DND-41 (cell line): ENCODE results near the gene ANAPC15.

Source experiments
- CTCF ChIP-seq: IDR thresholded peaks from 2 replicates; pipeline ENCODE4 v1.5.1; 2012; ENCODE audit warnings: borderline replicate concordance, low read length, moderate library complexity, mild to moderate bottlenecking; ENCODE audit not compliant: poor library complexity, severe bottlenecking; ENCODE audit errors: extremely low read depth
- EZH2 ChIP-seq: IDR thresholded peaks from 3 replicates; pipeline ENCODE4 v1.6.1; 2012; ENCODE audit warnings: borderline replicate concordance, low read depth, mild to moderate bottlenecking, moderate library complexity, low read length, inconsistent platforms; ENCODE audit not compliant: severe bottlenecking

DNA sequence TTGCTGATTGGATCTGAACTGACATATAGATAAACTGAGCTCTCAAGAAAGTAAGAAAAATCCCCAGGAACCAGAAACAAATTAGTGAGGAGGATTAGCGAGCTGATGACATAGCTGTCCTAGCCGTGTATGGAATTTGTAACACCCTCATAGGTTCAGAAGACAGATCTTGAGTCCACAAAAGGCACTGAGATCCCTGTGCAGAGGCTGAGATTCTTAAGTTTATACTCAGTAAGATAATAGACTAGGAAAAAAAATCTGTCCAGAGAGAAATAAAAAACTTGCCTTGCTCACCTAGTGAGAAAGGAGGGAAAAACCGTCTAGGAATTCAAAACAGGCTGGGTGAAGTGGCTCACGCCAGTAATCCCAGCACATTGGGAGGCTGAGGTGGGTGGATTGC lies 36.7 kb downstream of the ANAPC15 start:
- TF ChIP-seq CTCF, result no peak
- TF ChIP-seq EZH2, result no peak
